AG04450 (cell line): ENCODE data around the gene CDH15. TPM values are rescaled to one million over a fixed set of nuclear protein-coding genes. Genes with fewer than 3 reads are reported as not detected.

Experiments used
- CTCF ChIA-PET: fragments of 300-600, 350-600 bp; formaldehyde crosslinking; extraction: SDS; loops from one replicate; lab custom pipeline; 2022; ENCODE audit warnings: antibody characterized with exemption, inconsistent platforms; lab: Charles Lee
- POLR2A ChIA-PET: fragments of 350-600 bp; formaldehyde crosslinking; extraction: SDS; loops from one replicate; lab custom pipeline; 2021; ENCODE audit warnings: antibody characterized with exemption, inconsistent platforms; lab: Yijun Ruan, JAX
- DNase-seq: peaks from one replicate; pipeline ENCODE4 v3.0.0-alpha.2; 2011; ENCODE audit warnings: low read depth, low spot score
- H3K27ac ChIP-seq: one replicate; pipeline ENCODE4 v1.5.1; 2012; ENCODE audit warnings: low read depth, low read length, control low read depth
- H3K27me3 ChIP-seq: one replicate; pipeline ENCODE4 v1.6.0; 2012; ENCODE audit warnings: low read length; ENCODE audit not compliant: control insufficient read depth, insufficient read depth
- H3K4me3 ChIP-seq: 2 replicates; pipeline ENCODE4 v1.5.1; 2011; ENCODE audit warnings: mild to moderate bottlenecking, low read depth, low read length, control low read depth
- H3K9me3 ChIP-seq: 2 replicates; pipeline ENCODE4 v1.5.1; 2012; ENCODE audit warnings: low read length; ENCODE audit not compliant: control insufficient read depth, insufficient read depth
- polyA plus RNA-seq: library from polyadenylated mRNA; depleted of rRNA; stranded (reverse); fragments of >200 nt; gene quantifications from 2 replicates; pipeline ENCODE4 v1.2.3, GENCODE V29; 2011
- TF ChIP-seq, protein P1 (sequence below): IDR thresholded peaks from 2 replicates; pipeline ENCODE4 v1.5.1; 2011; ENCODE audit warnings: low read depth, low read length, control low read depth, inconsistent platforms

Gene CDH15
- polyA plus RNA-seq, 1 experiment, result 0.12 TPM

DNA sequence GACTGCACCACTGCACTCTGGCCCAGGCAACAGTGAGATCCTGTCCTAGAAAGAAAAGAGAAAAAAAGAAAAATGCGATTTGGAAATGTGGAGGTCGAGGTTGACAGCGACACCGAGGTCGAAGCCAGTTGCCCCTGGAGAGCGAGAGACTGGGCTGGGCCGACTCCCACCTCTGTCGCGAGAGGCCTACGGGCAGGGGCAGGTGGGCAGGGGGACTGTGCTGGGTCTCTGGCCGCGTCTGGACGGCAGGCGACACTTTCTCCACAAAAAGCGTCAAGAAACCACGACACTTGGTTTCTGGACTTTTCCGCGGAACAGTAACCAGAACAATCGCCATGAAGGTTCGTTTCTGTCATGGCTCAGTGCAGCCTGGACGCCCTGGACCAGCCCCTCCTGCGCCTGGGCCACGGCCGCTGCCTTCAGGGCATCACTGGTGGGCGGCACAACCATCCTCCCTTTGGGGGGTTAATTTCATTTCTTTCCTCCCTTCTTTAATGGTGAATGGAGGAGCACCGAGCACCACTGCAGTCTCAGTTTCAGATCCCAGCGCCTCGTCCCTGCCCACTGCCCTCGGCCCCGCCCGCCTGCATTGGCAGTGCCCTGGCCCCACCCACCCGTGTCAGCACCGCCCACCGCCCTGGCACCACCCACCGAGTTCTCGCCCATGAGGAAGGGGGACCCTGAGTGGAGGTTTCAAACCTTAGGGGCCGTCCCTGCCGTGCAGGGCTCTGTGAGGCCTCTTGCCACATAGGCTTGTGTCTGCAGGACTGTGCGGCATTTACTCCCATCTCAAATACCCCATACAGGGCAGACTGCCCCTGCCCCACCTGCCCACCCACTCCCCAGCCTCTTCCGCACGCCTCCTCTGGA, 18.5 kb upstream of the CDH15 start:
- TF ChIP-seq, protein P1, sequence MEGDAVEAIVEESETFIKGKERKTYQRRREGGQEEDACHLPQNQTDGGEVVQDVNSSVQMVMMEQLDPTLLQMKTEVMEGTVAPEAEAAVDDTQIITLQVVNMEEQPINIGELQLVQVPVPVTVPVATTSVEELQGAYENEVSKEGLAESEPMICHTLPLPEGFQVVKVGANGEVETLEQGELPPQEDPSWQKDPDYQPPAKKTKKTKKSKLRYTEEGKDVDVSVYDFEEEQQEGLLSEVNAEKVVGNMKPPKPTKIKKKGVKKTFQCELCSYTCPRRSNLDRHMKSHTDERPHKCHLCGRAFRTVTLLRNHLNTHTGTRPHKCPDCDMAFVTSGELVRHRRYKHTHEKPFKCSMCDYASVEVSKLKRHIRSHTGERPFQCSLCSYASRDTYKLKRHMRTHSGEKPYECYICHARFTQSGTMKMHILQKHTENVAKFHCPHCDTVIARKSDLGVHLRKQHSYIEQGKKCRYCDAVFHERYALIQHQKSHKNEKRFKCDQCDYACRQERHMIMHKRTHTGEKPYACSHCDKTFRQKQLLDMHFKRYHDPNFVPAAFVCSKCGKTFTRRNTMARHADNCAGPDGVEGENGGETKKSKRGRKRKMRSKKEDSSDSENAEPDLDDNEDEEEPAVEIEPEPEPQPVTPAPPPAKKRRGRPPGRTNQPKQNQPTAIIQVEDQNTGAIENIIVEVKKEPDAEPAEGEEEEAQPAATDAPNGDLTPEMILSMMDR, result no peak
- peaks cover 17% of the 10 kb centered on the region for H3K9me3 ChIP-seq
- DNase-seq, result no peak
- H3K4me3 ChIP-seq, result no peak overlapping the region
- CTCF ChIA-PET, result no interaction called here
- POLR2A ChIA-PET, result no interaction called here
- no peak overlapping the region for H3K27ac ChIP-seq
- H3K27me3 ChIP-seq, result no peaks in the 10 kb centered on the region

DNA sequence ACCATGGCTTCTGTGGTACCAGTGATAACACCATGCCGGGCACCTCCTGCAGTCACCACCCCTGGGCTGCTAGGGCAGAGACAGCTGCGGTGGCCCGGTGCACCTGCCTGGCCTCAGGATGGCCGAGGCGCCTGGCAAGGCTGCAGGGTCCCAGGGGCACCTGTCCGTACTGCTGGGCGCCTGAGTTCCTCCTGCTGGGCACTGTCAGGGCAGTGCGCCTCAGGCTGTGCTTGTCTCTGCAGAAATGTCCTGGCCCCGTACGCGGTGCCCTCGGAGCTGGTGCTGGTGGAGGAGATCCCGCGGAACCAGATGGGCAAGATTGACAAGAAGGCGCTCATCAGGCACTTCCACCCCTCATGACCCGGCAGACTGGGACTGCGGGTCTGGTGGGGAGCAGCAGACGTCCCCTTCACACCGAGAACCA, 17.7 kb upstream of the CDH15 start:
- H3K27ac ChIP-seq, result no peak overlapping the region
- peaks cover 20% of the 10 kb centered on the region for H3K9me3 ChIP-seq
- H3K27me3 ChIP-seq, result no peaks in the 10 kb centered on the region
- DNase-seq, result no peak
- POLR2A ChIA-PET, result no interaction called here
- TF ChIP-seq, protein P1, result no peak
- CTCF ChIA-PET, result no interaction called here
- no peak overlapping the region for H3K4me3 ChIP-seq

DNA sequence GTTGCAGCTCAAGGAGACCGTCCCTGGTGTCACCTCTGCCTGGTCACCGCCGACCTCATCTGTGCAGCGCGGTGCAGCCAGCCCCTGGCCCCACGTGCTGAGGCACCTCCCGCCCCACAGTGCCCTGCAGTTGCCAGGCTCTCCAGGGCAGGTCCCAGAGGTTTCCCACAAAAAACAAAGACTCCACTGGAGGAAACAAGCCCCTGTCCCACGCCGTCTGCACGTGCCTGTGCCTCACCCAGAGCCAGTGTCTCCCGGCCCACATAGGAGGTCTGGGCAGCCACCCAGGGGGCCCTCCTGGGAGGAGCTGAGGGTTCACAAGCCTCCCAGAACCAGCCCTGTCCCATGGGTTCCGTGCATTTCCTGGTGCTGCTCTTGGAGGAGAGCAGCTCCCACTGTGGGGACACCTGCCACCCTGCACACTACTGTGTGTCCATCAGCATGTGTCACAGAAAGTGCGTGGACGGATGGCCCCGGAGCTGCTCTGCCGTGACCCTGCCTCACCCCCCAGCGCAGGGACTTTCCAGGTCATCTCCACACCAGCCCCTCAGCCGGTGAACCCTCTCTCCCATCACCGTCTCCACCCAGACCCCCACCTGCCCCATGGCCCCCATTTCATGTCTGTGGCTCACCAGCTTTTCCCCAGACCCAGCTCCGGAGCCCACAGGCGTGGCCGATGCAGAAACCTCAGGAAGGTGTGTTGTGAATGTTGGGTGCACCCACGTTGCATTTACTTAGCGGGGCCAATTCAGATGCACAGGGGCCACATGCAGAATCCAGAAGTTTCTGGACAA, 17.0 kb upstream of the CDH15 start:
- Histone ChIP-seq H3K4me3 (no peak overlapping the region), H3K27ac (peak overlapping the region; percentile 31), H3K27me3 (no peaks in the 10 kb centered on the region), H3K9me3 (peaks cover 21% of the 10 kb centered on the region)
- no peak for DNase-seq
- CTCF ChIA-PET, result interaction anchor here (1.4 to 3.1 kb wide), 2 partner anchors 13 to 417 kb away, joined by 3 to 13 read pairs; no protein-coding TSS in a partner anchor
- POLR2A ChIA-PET, result no interaction called here
- TF ChIP-seq, protein P1, result no peak

DNA sequence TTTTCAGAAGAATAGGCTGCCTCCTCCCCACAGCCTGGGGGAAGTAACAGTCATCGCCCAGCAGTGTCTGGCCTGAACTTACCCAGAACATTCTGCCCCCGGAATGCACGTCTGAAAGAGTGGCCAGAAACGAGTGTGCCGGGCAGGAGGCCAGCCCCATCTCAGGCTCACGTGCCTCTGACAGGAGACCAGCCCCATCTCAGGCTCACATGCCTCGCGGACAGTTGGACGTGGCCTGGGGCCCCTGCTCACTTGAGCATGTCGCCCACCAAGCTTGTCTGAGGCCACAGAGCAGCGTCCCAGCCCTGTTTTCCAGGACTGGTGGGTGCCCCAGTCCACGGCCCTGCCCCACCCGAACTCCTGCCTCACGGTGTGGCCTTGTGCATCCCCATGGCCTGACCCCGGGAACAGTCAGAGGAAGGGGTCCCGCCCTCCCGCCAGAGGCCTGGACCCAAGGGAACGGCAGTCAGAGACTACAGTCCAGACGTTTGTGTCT, 16.3 kb upstream of the CDH15 start:
- Histone ChIP-seq H3K27me3 (no peaks in the 10 kb centered on the region), H3K9me3 (peaks cover 27% of the 10 kb centered on the region), H3K4me3 (no peak overlapping the region), H3K27ac (peak overlapping the region; percentile 68)
- TF ChIP-seq, protein P1, result no peak
- ChIA-PET CTCF (interaction anchor here (1.4 to 3.1 kb wide), 2 partner anchors 12 to 417 kb away, joined by 3 to 13 read pairs; no protein-coding TSS in a partner anchor), POLR2A (no interaction called here)
- DNase-seq, result peak; percentile 47
